GM19468 (cell line): ENCODE data around the gene SMAP2.

Experiments used
- ATAC-seq: cut with Tn5 transposase; IDR thresholded peaks from one replicate; pipeline ENCODE4 v1.9.1; 2021; ENCODE audit warnings: mild to moderate bottlenecking, moderate library complexity, moderate number of reproducible peaks; ENCODE audit not compliant: unreplicated experiment; ENCODE audit errors: extremely low read depth

Gene SMAP2

DNA sequence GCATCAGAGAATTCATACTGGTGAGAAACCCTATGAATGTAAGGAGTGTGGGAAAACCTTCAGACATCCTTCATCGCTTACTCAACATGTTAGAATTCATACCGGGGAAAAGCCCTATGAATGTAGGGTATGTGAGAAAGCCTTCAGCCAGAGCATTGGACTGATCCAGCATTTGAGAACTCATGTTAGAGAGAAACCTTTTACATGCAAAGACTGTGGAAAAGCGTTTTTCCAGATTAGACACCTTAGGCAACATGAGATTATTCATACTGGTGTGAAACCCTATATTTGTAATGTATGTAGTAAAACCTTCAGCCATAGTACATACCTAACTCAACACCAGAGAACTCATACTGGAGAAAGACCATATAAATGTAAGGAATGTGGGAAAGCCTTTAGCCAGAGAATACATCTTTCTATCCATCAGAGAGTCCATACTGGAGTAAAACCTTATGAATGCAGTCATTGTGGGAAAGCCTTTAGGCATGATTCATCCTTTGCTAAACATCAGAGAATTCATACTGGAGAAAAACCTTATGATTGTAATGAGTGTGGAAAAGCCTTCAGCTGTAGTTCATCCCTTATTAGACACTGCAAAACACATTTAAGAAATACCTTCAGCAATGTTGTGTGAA, 89.5 kb downstream of the SMAP2 start:
- ATAC-seq: no peak

GRCh38 chr1:40469327-40469726, 95.8 kb downstream of the SMAP2 start:
- ATAC-seq: no peak
